ACHN (cell line): ENCODE results near the gene PCGF3.

ENCODE experiments used
- DNase-seq: peaks from one replicate; pipeline ENCODE4 v3.0.0-alpha.2; 2015
- in situ Hi-C: cut with HindIII; loops from 2 replicates; pipeline ENCODE4 v1.10.0; 2017; ENCODE audit warnings: low sequenced_read_pairs, low pct_ligation_motif_present, low pct_unique_long_range_greater_than_20kb

PCGF3 gene

GRCh38 chr4:705278-706082, at the start of gene PCGF3:
Gene PCGF3 (plus strand): TSS chr4:705832. CDS start chr4:733681, 27,849 bp downstream.
- in situ Hi-C loops = no loop called here
- DNase-seq = peak; percentile 89

- DNase-seq = no peak
- in situ Hi-C loops = no loop called here
Measured at GRCh38 chr4:656436-657337, 48.9 kb upstream of the PCGF3 start.

- in situ Hi-C loops = no loop called here
- no peak for DNase-seq
Measured at GRCh38 chr4:657338-657833, 48.2 kb upstream of the PCGF3 start.

- in situ Hi-C loops = no loop called here
- DNase-seq = no peak
Measured at GRCh38 chr4:657834-658667, 47.6 kb upstream of the PCGF3 start.

- in situ Hi-C loops = no loop called here
- DNase-seq = no peak
Measured at GRCh38 chr4:658681-659667, 46.7 kb upstream of the PCGF3 start.

- in situ Hi-C loops = no loop called here
- DNase-seq = no peak
Measured at GRCh38 chr4:659851-660250, 45.8 kb upstream of the PCGF3 start.

- in situ Hi-C loops = no loop called here
- no peak for DNase-seq
Measured at GRCh38 chr4:660401-660800, 45.2 kb upstream of the PCGF3 start.

- in situ Hi-C loops = no loop called here
- DNase-seq = no peak
Measured at GRCh38 chr4:661231-661630, 44.4 kb upstream of the PCGF3 start.

GRCh38 chr4:661881-662761, 43.5 kb upstream of the PCGF3 start:
- in situ Hi-C loops = no loop called here
- DNase-seq = no peak

- no peak for DNase-seq
- in situ Hi-C loops = no loop called here
Measured at GRCh38 chr4:663046-663437, 42.6 kb upstream of the PCGF3 start.

- peak; percentile 18 for DNase-seq
- in situ Hi-C loops = no loop called here
Measured at GRCh38 chr4:663438-664428, 41.9 kb upstream of the PCGF3 start.

- in situ Hi-C loops = no loop called here
Measured at GRCh38 chr4:664713-665231, 40.9 kb upstream of the PCGF3 start.

GRCh38 chr4:665381-665750, 40.3 kb upstream of the PCGF3 start:
- no peak for DNase-seq
- in situ Hi-C loops = no loop called here

More at GRCh38 chr4:664713-665231, 40.9 kb upstream of the PCGF3 start:
- DNase-seq = no peak

- DNase-seq = no peak
- in situ Hi-C loops = no loop called here
Measured at GRCh38 chr4:665751-666435, 39.7 kb upstream of the PCGF3 start.

- in situ Hi-C loops = no loop called here
- no peak for DNase-seq
Measured at GRCh38 chr4:666436-666810, 39.2 kb upstream of the PCGF3 start.
